SU-DHL-6 (cell line): Measurements from ENCODE around the gene RPH3AL.

Experiments
- H2AFZ ChIP-seq: fragments of 200-600 bp; sonication (generic); 2 replicates; pipeline ENCODE4 v1.6.1; 2014; ENCODE audit warnings: low read depth, mild to moderate bottlenecking, moderate library complexity, mixed read lengths, antibody characterized with exemption, low read length; ENCODE audit not compliant: severe bottlenecking
- H3F3A ChIP-seq: fragments of 200-600 bp; shearing (Covaris generic); 2 replicates; pipeline ENCODE4 v1.6.0; 2016; ENCODE audit warnings: antibody characterized with exemption, mild to moderate bottlenecking; ENCODE audit not compliant: insufficient read depth
- H3K27ac ChIP-seq: fragments of 200-600 bp; sonication (generic); 2 replicates; pipeline ENCODE4 v1.5.1; 2016; ENCODE audit warnings: low read depth, mild to moderate bottlenecking, low read length, moderate library complexity, mixed read lengths
- H3K27me3 ChIP-seq: fragments of 200-600 bp; sonication (generic), shearing (Covaris generic); 2 replicates; pipeline ENCODE4 v1.6.0; 2014; ENCODE audit warnings: mild to moderate bottlenecking, low read length
- H3K36me3 ChIP-seq: fragments of 200-600 bp; sonication (generic); 2 replicates; pipeline ENCODE4 v1.6.1; 2014; ENCODE audit warnings: mild to moderate bottlenecking, low read length, mixed read lengths
- H3K4me2 ChIP-seq: fragments of 300-600, 200-600 bp; shearing (Covaris generic), sonication (generic); 2 replicates; pipeline ENCODE4 v1.6.0; 2014; ENCODE audit warnings: low read length, low read depth, mild to moderate bottlenecking; ENCODE audit not compliant: poor library complexity, severe bottlenecking
- H3K4me3 ChIP-seq: fragments of 200-600 bp; sonication (generic); 2 replicates; pipeline ENCODE4 v1.5.1; 2014; ENCODE audit warnings: antibody characterized with exemption, low read length, mild to moderate bottlenecking, mixed read lengths; ENCODE audit not compliant: insufficient read depth, poor library complexity, severe bottlenecking
- H3K79me2 ChIP-seq: fragments of 200-600 bp; sonication (generic); 2 replicates; pipeline ENCODE4 v1.6.1; 2014; ENCODE audit warnings: mild to moderate bottlenecking, low read length, moderate library complexity; ENCODE audit not compliant: insufficient read depth
- H3K9ac ChIP-seq: fragments of 200-600 bp; sonication (generic); 2 replicates; pipeline ENCODE4 v1.7.0; 2014; ENCODE audit warnings: mild to moderate bottlenecking, low read length
- H3K9me2 ChIP-seq: fragments of 200-600 bp; sonication (generic); replicated peaks from 2 replicates; pipeline ENCODE4 v1.6.1; 2014; ENCODE audit warnings: low read length; ENCODE audit not compliant: insufficient read depth
- H3K9me3 ChIP-seq: fragments of 200-600 bp; sonication (generic); 2 replicates; pipeline ENCODE4 v1.6.1; 2014; ENCODE audit warnings: low read length, mixed read lengths; ENCODE audit not compliant: insufficient read depth
- H4K20me1 ChIP-seq: fragments of 200-600 bp; sonication (generic); 2 replicates; pipeline ENCODE4 v1.6.1; 2014; ENCODE audit warnings: low read depth, mild to moderate bottlenecking, antibody characterized with exemption, low read length, moderate library complexity, mixed read lengths
- EZH2phosphoT487 ChIP-seq: fragments of 200-600 bp; sonication (generic), shearing (Covaris generic); conservative IDR thresholded peaks from 2 replicates; pipeline ENCODE4 v1.6.1; 2018; ENCODE audit warnings: mild to moderate bottlenecking, antibody characterized with exemption, low read length, moderate library complexity, mixed read lengths
- TF ChIP-seq, protein P1 (sequence below): fragments of 200-600 bp; sonication (generic); IDR thresholded peaks from one replicate; pipeline ENCODE4 v1.5.1; 2017; ENCODE audit warnings: antibody characterized with exemption, mild to moderate bottlenecking, low read length, moderate library complexity; ENCODE audit not compliant: insufficient read depth, poor library complexity, severe bottlenecking

Gene RPH3AL

DNA sequence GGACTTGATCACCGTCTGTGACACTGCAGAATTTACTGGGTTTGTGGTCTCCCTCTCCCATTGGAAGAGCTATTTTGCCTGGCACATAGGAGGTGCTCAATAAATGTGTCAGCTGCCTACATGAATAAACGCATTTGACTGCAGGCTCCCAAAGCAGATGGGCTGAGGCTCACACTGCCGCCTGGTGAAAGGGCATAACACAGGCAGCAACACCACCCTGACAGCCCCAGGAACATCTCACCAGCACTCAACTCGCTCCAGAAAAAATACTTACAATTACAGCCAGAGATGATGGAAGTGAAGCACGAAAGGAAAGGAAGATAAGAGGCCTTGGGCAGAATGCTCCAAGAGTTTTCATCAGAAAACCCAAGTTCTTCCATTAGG lies 73.9 kb downstream of the RPH3AL start:
- Histone ChIP-seq H3K27me3 (no peaks in the 10 kb centered on the region), H3K9me2 (no peaks in the 10 kb centered on the region), H3K36me3 (no peaks in the 10 kb centered on the region), H3K9me3 (no peaks in the 10 kb centered on the region), H3K27ac (no peak overlapping the region), H4K20me1 (no peaks in the 10 kb centered on the region; the same call in 1 of the 2 replicates), H3K4me2 (no peak overlapping the region), H2AFZ (no peak overlapping the region), H3K9ac (no peak overlapping the region), H3F3A (no peaks in the 10 kb centered on the region), H3K4me3 (no peak overlapping the region), H3K79me2 (no peaks in the 10 kb centered on the region)
- TF ChIP-seq, protein P1, sequence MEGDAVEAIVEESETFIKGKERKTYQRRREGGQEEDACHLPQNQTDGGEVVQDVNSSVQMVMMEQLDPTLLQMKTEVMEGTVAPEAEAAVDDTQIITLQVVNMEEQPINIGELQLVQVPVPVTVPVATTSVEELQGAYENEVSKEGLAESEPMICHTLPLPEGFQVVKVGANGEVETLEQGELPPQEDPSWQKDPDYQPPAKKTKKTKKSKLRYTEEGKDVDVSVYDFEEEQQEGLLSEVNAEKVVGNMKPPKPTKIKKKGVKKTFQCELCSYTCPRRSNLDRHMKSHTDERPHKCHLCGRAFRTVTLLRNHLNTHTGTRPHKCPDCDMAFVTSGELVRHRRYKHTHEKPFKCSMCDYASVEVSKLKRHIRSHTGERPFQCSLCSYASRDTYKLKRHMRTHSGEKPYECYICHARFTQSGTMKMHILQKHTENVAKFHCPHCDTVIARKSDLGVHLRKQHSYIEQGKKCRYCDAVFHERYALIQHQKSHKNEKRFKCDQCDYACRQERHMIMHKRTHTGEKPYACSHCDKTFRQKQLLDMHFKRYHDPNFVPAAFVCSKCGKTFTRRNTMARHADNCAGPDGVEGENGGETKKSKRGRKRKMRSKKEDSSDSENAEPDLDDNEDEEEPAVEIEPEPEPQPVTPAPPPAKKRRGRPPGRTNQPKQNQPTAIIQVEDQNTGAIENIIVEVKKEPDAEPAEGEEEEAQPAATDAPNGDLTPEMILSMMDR: no peak
- TF ChIP-seq EZH2phosphoT487: no peak

DNA sequence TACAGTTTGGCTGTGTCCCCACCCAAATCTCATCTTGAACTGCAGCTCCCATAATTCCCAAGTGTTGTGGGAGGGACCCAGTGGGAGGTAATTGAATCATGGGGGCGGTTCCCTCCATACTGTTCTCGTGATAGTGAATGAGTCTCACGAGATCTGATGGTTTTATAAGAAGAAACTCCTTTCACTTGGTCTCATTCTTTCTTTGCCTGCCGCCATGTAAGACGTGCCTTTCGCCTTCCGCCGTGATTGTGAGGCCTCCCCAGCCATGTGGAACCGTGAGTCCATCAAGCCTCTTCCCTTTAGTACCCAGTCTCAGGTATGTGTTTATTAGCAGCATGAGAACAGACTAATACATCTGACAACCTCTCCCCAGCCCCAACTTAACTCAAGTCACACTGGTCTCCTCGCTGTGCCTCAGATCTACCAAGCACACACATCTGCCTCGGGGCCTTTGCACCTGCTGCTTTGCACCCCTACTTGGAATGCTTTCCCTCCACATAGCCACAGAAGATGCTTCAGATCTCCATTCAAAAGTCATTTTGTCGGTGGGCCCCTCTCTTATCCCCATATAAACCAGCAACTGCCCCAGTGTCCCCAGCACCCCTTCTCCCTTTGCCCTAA lies 74.4 kb downstream of the RPH3AL start:
- H3K36me3 ChIP-seq: no peaks in the 10 kb centered on the region
- TF ChIP-seq EZH2phosphoT487: no peak
- TF ChIP-seq, protein P1: no peak
- H3K4me3 ChIP-seq: no peak overlapping the region

DNA sequence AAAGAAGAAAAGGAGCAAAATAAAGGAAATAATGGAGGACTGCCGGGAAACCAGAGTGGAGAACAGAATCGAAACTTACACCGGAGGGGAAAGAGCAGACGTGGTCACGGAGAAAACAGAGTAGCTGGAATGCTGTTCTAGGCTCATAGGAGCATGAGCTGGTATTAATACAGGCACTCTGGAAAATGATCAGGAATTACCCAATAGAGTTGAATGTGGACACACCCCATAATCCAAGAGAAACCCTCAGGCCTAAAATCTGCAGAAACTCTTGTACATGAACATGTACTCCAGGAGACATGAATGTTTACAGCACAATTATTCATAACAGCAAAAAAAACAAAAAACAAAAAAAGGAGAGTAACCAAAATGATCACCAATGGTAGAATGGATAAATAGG lies 77.7 kb downstream of the RPH3AL start:
- Histone ChIP-seq H3F3A (no peaks in the 10 kb centered on the region), H3K4me2 (no peak overlapping the region), H3K9me2 (no peaks in the 10 kb centered on the region), H3K9ac (no peak overlapping the region), H3K36me3 (no peaks in the 10 kb centered on the region), H3K9me3 (no peaks in the 10 kb centered on the region), H3K27me3 (no peaks in the 10 kb centered on the region), H3K79me2 (no peaks in the 10 kb centered on the region), H3K4me3 (no peak overlapping the region), H3K27ac (no peak overlapping the region), H4K20me1 (no peaks in the 10 kb centered on the region; the same call in 1 of the 2 replicates), H2AFZ (no peak overlapping the region)
- TF ChIP-seq, protein P1: no peak
- TF ChIP-seq EZH2phosphoT487: no peak

More for the DNA sequence above, 74.4 kb downstream of the RPH3AL start:
- Histone ChIP-seq H3K4me2 (no peak overlapping the region), H3K79me2 (no peaks in the 10 kb centered on the region), H2AFZ (no peak overlapping the region), H3K9ac (no peak overlapping the region), H3K9me3 (no peaks in the 10 kb centered on the region), H4K20me1 (no peaks in the 10 kb centered on the region; the same call in 1 of the 2 replicates), H3K27me3 (no peaks in the 10 kb centered on the region), H3K9me2 (no peaks in the 10 kb centered on the region), H3F3A (no peaks in the 10 kb centered on the region), H3K27ac (no peak overlapping the region)
